CD4-positive, alpha-beta memory T cell (primary cell): ENCODE data around the gene CST8. TPM values are rescaled to one million over a fixed set of nuclear protein-coding genes. Genes with fewer than 3 reads are reported as not detected.

ENCODE experiments used
- CTCF ChIA-PET: fragments of 350-600 bp; sonication (Branson Sonifier 250); formaldehyde crosslinking; loops from one replicate; lab custom pipeline; 2021; ENCODE audit warnings: inconsistent platforms; ENCODE audit not compliant: partially characterized antibody; lab: Charles Lee
- POLR2A ChIA-PET: fragments of 350-600 bp; sonication (Branson Sonifier 250); formaldehyde crosslinking; loops from one replicate; lab custom pipeline; 2021; ENCODE audit not compliant: partially characterized antibody; lab: Charles Lee
- DNase-seq, 5 donors: peaks; one replicate each; pipeline versions ENCODE4 v3.0.0 to v3.0.0-alpha.2; 2020 to 2022; ENCODE audit warnings: mixed read lengths in 1 of 5
- H3K27ac ChIP-seq: one replicate; pipeline ENCODE4 v1.7.0; 2013; ENCODE audit warnings: low read depth, low read length
- H3K27me3 ChIP-seq: 2 replicates; pipeline ENCODE4 v1.7.0; 2013; ENCODE audit warnings: mild to moderate bottlenecking, low read length, moderate library complexity; ENCODE audit not compliant: insufficient read depth
- H3K36me3 ChIP-seq: 2 replicates; pipeline ENCODE4 v1.7.0; 2013; ENCODE audit warnings: mild to moderate bottlenecking, low read length, moderate library complexity; ENCODE audit not compliant: insufficient read depth
- H3K4me1 ChIP-seq: 2 replicates; pipeline ENCODE4 v1.7.0; 2013; ENCODE audit warnings: mild to moderate bottlenecking, low read length, moderate library complexity; ENCODE audit not compliant: insufficient read depth
- H3K4me3 ChIP-seq, 2 donors: one replicate each; pipeline ENCODE4 v1.7.0; 2013; ENCODE audit warnings: low read length in 2 of 2, mild to moderate bottlenecking in 1 of 2
- H3K9me3 ChIP-seq, 2 donors: one replicate each; pipeline ENCODE4 v1.7.0; 2013; ENCODE audit warnings: low read length in 2 of 2, control low read depth in 1 of 2; ENCODE audit not compliant: control insufficient read depth in 1 of 2
- H3K27ac Mint-ChIP-seq, 7 donors: one replicate each; pipeline ENCODE4 v1.8.0; 2020 to 2021; ENCODE audit warnings: mixed read lengths in 7 of 7, mild to moderate bottlenecking in 6 of 7, inconsistent platforms in 3 of 7, moderate library complexity in 3 of 7
- H3K27me3 Mint-ChIP-seq, 2 donors: one replicate each; pipeline ENCODE4 v1.8.0; 2020 to 2021; ENCODE audit warnings: mixed read lengths in 2 of 2
- H3K36me3 Mint-ChIP-seq, 2 donors: one replicate each; pipeline ENCODE4 v1.8.0; 2020 to 2021; ENCODE audit warnings: mixed read lengths in 2 of 2, inconsistent platforms in 1 of 2, mild to moderate bottlenecking in 1 of 2
- H3K4me1 Mint-ChIP-seq, 4 donors: one replicate each; pipeline ENCODE4 v1.8.0; 2020 to 2021; ENCODE audit warnings: mixed read lengths in 4 of 4, mild to moderate bottlenecking in 1 of 4
- H3K4me3 Mint-ChIP-seq, 8 donors: one replicate each; pipeline ENCODE4 v1.8.0; 2020 to 2021; ENCODE audit warnings: mixed read lengths in 8 of 8, mild to moderate bottlenecking in 7 of 8, moderate library complexity in 6 of 8, inconsistent platforms in 3 of 8
- H3K9me3 Mint-ChIP-seq, 8 donors: one replicate each; pipeline ENCODE4 v1.8.0; 2020 to 2021; ENCODE audit warnings: mixed read lengths in 8 of 8, mild to moderate bottlenecking in 5 of 8, inconsistent platforms in 3 of 8, moderate library complexity in 1 of 8
- intact Hi-C: fragments of 100-400 bp; cut with micrococcal nuclease; formaldehyde crosslinking; loops from one replicate; pipeline ENCODE4 v1.15.1; 2023
- polyA plus RNA-seq, 2 donors: library from polyadenylated mRNA; unstranded; fragments of 300-500 nt; fragmentation: Illumina TruSeq; gene quantifications; one replicate each; pipeline ENCODE4 v1.2.3, GENCODE V29; 2021
- total RNA-seq, 2 experiments: library from RNA; stranded (reverse); gene quantifications; one replicate each; pipeline ENCODE4 v1.2.3, GENCODE V29; 2021

The CST8 gene
- total and polyA plus RNA-seq, 4 experiments from 2014 or later: not detected

DNA sequence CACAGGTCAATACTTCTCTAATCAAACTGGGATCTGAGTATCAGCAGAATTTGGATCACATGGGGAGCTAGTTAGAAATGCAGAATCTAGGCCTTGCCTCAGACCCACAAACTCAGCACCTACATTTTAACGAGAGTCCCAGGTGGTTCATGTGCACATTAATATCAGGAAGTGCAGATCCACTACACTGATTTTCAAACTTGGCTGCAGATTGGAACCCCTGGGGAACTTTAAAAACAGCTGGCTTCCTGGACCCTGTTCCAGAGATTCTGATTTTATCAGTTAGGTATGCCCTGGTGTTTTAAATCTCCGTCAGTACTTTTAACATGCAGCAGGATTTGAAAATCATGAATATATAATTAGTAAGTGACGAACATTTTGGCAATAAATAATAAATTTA lies 1.9 kb upstream of the CST8 start:
- ChIA-PET POLR2A (no interaction called here), CTCF (no interaction called here)
- no peaks in the 10 kb centered on the region for H3K36me3 Mint-ChIP-seq
- Histone ChIP-seq H3K9me3 (no peaks in the 10 kb centered on the region), H3K27ac (no peak overlapping the region), H3K4me3 (no peak overlapping the region), H3K36me3 (no peaks in the 10 kb centered on the region), H3K4me1 (no peaks in the 10 kb centered on the region), H3K27me3 (no peaks in the 10 kb centered on the region)
- no peak overlapping the region for H3K27ac Mint-ChIP-seq
- no peaks in the 10 kb centered on the region for H3K4me1 Mint-ChIP-seq
- no peaks in the 10 kb centered on the region for H3K9me3 Mint-ChIP-seq
- peaks cover 0 to 1% of the 10 kb centered on the region in 2 donors for H3K27me3 Mint-ChIP-seq
- H3K4me3 Mint-ChIP-seq: no peak overlapping the region
- intact Hi-C loops: no loop called here
- no peak for DNase-seq

DNA sequence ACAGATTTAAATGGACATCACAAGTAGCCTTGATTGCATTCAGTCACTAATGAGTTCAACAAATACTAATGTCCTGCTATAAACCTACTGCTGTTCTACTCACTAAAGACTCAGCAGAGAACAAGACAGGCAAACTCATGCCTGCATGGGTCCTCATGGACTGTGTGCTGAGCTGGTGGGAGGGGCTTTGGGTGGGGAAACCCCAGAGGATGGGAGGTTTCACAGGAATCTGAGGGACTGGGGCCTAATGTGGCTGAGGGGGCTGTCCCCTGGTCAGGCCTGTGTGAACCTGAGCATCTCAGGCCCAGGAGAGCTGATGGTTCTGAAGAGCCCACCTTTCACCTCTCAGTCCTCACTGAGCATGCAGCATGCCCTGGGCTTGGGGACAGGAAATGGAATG lies 1.4 kb downstream of the CST8 start:
- CTCF ChIA-PET: no interaction called here
- peaks cover 0 to 11% (median 6%) of the 10 kb centered on the region in 8 donors for H3K9me3 Mint-ChIP-seq
- intact Hi-C loops: no loop called here

DNA sequence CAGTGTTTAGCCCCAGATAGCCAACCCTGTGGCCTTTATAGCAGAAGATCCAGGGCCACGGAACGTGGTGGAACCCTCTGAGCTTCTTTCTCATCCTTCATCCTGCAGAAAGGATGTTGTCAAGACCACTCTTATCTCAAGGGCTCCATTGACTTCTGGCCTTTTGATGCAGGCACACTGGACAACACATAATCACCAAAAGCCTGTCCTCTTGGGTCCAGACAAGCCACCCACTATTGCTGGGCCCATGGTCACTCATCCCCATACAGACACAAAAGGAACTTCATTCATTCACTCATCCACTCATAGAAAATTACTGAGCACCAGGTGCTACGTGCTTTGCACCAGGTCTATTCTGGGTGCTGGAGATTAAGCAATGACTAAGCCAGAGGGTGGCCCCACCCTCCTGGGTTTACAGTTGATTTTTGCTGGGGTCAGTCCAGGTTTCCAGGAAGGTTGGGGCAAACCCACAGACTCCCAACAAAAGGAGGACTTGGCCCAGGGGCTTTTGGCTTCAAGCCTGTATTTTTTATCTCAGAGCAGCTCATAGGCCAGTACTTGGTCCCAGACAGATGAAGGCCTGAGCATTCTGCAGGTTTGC lies 2.4 kb downstream of the CST8 start:
- peaks cover 0 to 11% (median 6%) of the 10 kb centered on the region in 8 donors for H3K9me3 Mint-ChIP-seq
- intact Hi-C loops: no loop called here
- H3K27ac ChIP-seq: no peak overlapping the region

More for the DNA sequence above, 1.4 kb downstream of the CST8 start:
- no peak overlapping the region for H3K27ac ChIP-seq
- H3K27me3 Mint-ChIP-seq: peaks cover 0 to 2% of the 10 kb centered on the region in 2 donors
- no peak overlapping the region for H3K4me3 ChIP-seq
- no peak overlapping the region for H3K27ac Mint-ChIP-seq
- POLR2A ChIA-PET: no interaction called here
- no peaks in the 10 kb centered on the region for H3K36me3 ChIP-seq
- no peaks in the 10 kb centered on the region for H3K4me1 ChIP-seq
- H3K36me3 Mint-ChIP-seq: no peaks in the 10 kb centered on the region
- DNase-seq: no peak
- H3K27me3 ChIP-seq: no peaks in the 10 kb centered on the region
- H3K9me3 ChIP-seq: no peaks in the 10 kb centered on the region
- no peaks in the 10 kb centered on the region for H3K4me1 Mint-ChIP-seq
- no peak overlapping the region for H3K4me3 Mint-ChIP-seq

DNA sequence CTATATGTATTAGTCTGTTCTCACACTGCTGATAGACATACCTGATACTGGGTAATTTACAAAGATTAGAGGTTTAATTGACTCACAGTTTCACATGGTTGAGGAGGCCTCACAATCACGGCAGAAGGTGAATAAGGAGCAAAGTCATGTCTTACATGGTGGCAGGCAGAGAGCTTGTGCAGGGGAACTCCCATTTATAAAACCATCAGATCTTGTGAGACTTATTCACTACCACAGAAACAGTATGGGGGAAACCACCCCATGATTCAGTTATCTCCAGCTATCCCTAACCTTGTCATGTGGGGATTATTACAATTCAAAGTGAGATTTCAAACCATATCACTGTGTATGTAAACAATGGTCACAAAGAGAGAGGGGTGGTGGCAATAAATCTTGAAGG lies 6.6 kb downstream of the CST8 start:
- intact Hi-C loops: no loop called here
- no peaks in the 10 kb centered on the region for H3K4me1 Mint-ChIP-seq

More for the DNA sequence above, 2.4 kb downstream of the CST8 start:
- H3K4me3 ChIP-seq: no peak overlapping the region
- Mint-ChIP-seq H3K4me3 (no peak overlapping the region), H3K27me3 (peaks cover 1 to 2% of the 10 kb centered on the region in 2 donors), H3K27ac (no peak overlapping the region), H3K36me3 (no peaks in the 10 kb centered on the region), H3K4me1 (no peaks in the 10 kb centered on the region)
- ChIA-PET POLR2A (no interaction called here), CTCF (no interaction called here)
- H3K4me1 ChIP-seq: no peaks in the 10 kb centered on the region
- DNase-seq: no peak
- H3K27me3 ChIP-seq: no peaks in the 10 kb centered on the region
- no peaks in the 10 kb centered on the region for H3K9me3 ChIP-seq
- H3K36me3 ChIP-seq: no peaks in the 10 kb centered on the region

GRCh38 chr20:23501926-23502325 lies 11.0 kb downstream of the CST8 start:
- no peak overlapping the region for H3K27ac Mint-ChIP-seq
- intact Hi-C loops: no loop called here
- ChIA-PET POLR2A (no interaction called here), CTCF (no interaction called here)
- H3K4me1 Mint-ChIP-seq: no peaks in the 10 kb centered on the region
- Histone ChIP-seq H3K27me3 (no peaks in the 10 kb centered on the region), H3K4me1 (no peaks in the 10 kb centered on the region), H3K27ac (no peak overlapping the region), H3K4me3 (no peak overlapping the region), H3K9me3 (no peaks in the 10 kb centered on the region), H3K36me3 (no peaks in the 10 kb centered on the region)
- H3K36me3 Mint-ChIP-seq: no peaks in the 10 kb centered on the region
- H3K9me3 Mint-ChIP-seq: peaks cover 0 to under 1% (median 0%) of the 10 kb centered on the region in 8 donors
- H3K27me3 Mint-ChIP-seq: peaks cover 7 to 15% of the 10 kb centered on the region in 2 donors
- H3K4me3 Mint-ChIP-seq: no peak overlapping the region
- no peak for DNase-seq

More for the DNA sequence above, 6.6 kb downstream of the CST8 start:
- no peaks in the 10 kb centered on the region for H3K9me3 ChIP-seq
- no peak overlapping the region for H3K27ac ChIP-seq
- Mint-ChIP-seq H3K27ac (no peak overlapping the region), H3K27me3 (peaks cover 8 to 12% of the 10 kb centered on the region in 2 donors), H3K9me3 (peaks cover 0 to 11% (median 6%) of the 10 kb centered on the region in 8 donors), H3K4me3 (no peak overlapping the region), H3K36me3 (no peaks in the 10 kb centered on the region)
- H3K4me3 ChIP-seq: no peak overlapping the region
- H3K27me3 ChIP-seq: no peaks in the 10 kb centered on the region
- DNase-seq: no peak
- H3K4me1 ChIP-seq: no peaks in the 10 kb centered on the region
- POLR2A ChIA-PET: no interaction called here
- no peaks in the 10 kb centered on the region for H3K36me3 ChIP-seq
- CTCF ChIA-PET: no interaction called here

DNA sequence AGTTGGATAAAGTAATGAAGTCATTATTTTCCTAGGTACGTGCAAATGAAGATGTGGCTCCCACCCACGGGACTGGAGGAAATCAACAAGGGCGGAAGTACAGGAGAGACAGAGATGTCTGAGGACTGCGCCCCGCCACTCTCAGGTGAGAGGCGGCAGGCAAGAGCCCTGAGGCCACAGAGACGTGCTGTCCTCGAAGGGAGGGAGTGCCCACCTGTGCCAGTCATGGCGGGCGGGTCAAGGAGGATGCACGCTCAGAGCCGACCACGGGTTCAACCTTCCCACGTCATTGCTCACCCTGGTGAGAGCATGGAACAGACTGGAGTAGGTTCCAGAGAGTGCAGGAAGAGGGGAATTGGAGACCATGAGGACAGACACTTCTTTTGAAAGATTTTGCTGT lies 12.7 kb downstream of the CST8 start:
- Histone ChIP-seq H3K36me3 (no peaks in the 10 kb centered on the region), H3K4me1 (no peaks in the 10 kb centered on the region), H3K9me3 (no peaks in the 10 kb centered on the region), H3K27me3 (no peaks in the 10 kb centered on the region), H3K27ac (no peak overlapping the region), H3K4me3 (no peak overlapping the region)
- intact Hi-C loops: no loop called here
- no peak overlapping the region for H3K4me3 Mint-ChIP-seq
- POLR2A ChIA-PET: no interaction called here
- H3K9me3 Mint-ChIP-seq: no peaks in the 10 kb centered on the region
- no peaks in the 10 kb centered on the region for H3K4me1 Mint-ChIP-seq
- CTCF ChIA-PET: no interaction called here
- H3K27me3 Mint-ChIP-seq: peaks cover 8 to 13% of the 10 kb centered on the region in 2 donors
- DNase-seq: no peak
- no peak overlapping the region for H3K27ac Mint-ChIP-seq
- H3K36me3 Mint-ChIP-seq: no peaks in the 10 kb centered on the region

DNA sequence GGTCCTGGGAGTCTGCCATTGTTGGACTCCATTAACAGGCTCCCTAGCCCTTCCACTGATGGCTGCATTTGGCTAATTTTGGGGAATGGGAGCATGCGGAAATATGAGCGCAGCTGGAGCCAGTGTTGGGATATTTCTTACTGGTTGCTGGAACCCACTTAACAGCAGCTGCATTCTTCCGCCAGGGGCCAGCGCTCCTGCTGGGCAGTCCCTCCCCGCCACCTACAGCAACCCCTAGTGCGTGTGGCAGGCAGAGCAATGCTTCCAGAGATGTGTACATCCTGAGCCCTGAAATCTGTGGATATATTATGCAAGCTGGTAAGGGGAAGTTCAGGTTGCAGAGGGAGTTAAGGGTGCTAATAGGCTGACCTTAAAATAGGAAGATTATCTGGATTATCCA lies 16.4 kb downstream of the CST8 start:
- Histone ChIP-seq H3K4me3 (no peak overlapping the region), H3K4me1 (no peaks in the 10 kb centered on the region), H3K27me3 (no peaks in the 10 kb centered on the region), H3K27ac (no peak overlapping the region), H3K9me3 (no peaks in the 10 kb centered on the region), H3K36me3 (no peaks in the 10 kb centered on the region)
- Mint-ChIP-seq H3K27me3 (peaks cover 2 to 4% of the 10 kb centered on the region in 2 donors), H3K27ac (no peak overlapping the region), H3K36me3 (no peaks in the 10 kb centered on the region), H3K4me3 (no peak overlapping the region), H3K9me3 (no peaks in the 10 kb centered on the region), H3K4me1 (no peaks in the 10 kb centered on the region)
- CTCF ChIA-PET: no interaction called here
- DNase-seq: no peak
- POLR2A ChIA-PET: no interaction called here
- intact Hi-C loops: no loop called here
